Measurements from ENCODE around the gene ABHD15. TPM values are rescaled to one million over a fixed set of nuclear protein-coding genes. Genes with fewer than 3 reads are reported as not detected.

Gene ABHD15
- total RNA-seq, 1 experiment from 2014 or later: 8.2 TPM

GRCh38 chr17:29514792-29515191 is 52.0 kb downstream of the ABHD15 start:
- Histone ChIP-seq H3K9me2 (ENCODE audit: insufficient read depth) (no peaks in the 10 kb centered on the region), H3K4me3 (replicated peaks in 1 of 2; ENCODE audit: low read depth in 1 of 2, low read length in 2 of 2) (no peak overlapping the region), H2AFZ (ENCODE audit: low read depth, low read length, poor library complexity, severe bottlenecking) (no peak overlapping the region), H3K27me3 (ENCODE audit: insufficient read depth, low read length) (no peaks in the 10 kb centered on the region), H3K79me2 (ENCODE audit: insufficient read depth, low read length) (no peaks in the 10 kb centered on the region), H3K4me2 (ENCODE audit: low read length) (no peak overlapping the region), H3K9ac (ENCODE audit: low read length) (no peak overlapping the region), H3K4me1 (ENCODE audit: control insufficient read depth in 1 of 2, insufficient read depth in 2 of 2, low read length in 2 of 2) (no peaks in the 10 kb centered on the region), H3K27ac (ENCODE audit: low read depth, low read length) (no peak overlapping the region), H3K36me3 (ENCODE audit: control insufficient read depth in 1 of 2, insufficient read depth in 2 of 2, low read length in 2 of 2) (peaks cover 7 to 24% of the 10 kb centered on the region in 2 experiments; a peak in 3 of 4 replicates), H3K9me3 (ENCODE audit: control insufficient read depth in 1 of 2, insufficient read depth in 1 of 2, low read depth in 1 of 2, low read length in 2 of 2) (no peaks in the 10 kb centered on the region), H4K20me1 (ENCODE audit: insufficient read depth) (no peaks in the 10 kb centered on the region)
- no TSS peak for BruUV-seq (replicated peaks)
- CTCF ChIA-PET: interaction anchor here (0.7 to 1.9 kb wide), 2 partner anchors 22 to 85 kb away, joined by 3 to 4 read pairs; no protein-coding TSS in a partner anchor
- POLR2A ChIA-PET: no interaction called here
- intact Hi-C loops (cut with micrococcal nuclease): no loop called here
- TF ChIP-seq RAD21 (IDR thresholded peaks at IDR 0.05; ENCODE audit: low read depth) (no peak), POLR2AphosphoS5 (IDR thresholded peaks at IDR 0.05; ENCODE audit: low read depth, low read length) (no peak), EZH2phosphoT487 (IDR thresholded peaks at IDR 0.05; ENCODE audit: borderline replicate concordance) (no peak), YY1 (IDR thresholded peaks at IDR 0.05; ENCODE audit: extremely low read depth, insufficient replicate concordance, low read depth, low read length) (no peak), ELF1 (IDR thresholded peaks at IDR 0.05; ENCODE audit: borderline replicate concordance, low read depth) (no peak), SIN3A (IDR thresholded peaks at IDR 0.05; ENCODE audit: low read depth) (no peak), EGR1 (IDR thresholded peaks at IDR 0.05; ENCODE audit: low read depth) (no peak), REST (IDR thresholded peaks at IDR 0.05; ENCODE audit: low read depth) (no peak), ZNF274 (IDR thresholded peaks at IDR 0.05; ENCODE audit: low read depth, low read length) (no peak), CEBPB (IDR thresholded peaks at IDR 0.05; ENCODE audit: low read depth) (no peak), ATF3 (IDR thresholded peaks at IDR 0.05) (no peak), SRF (IDR thresholded peaks at IDR 0.05; ENCODE audit: low read depth) (no peak)
- RAD21 ChIA-PET (ENCODE audit: low non-redundant PET in 1 of 2, low total read pairs in 2 of 2, uncharacterized antibody in 2 of 2, unreplicated experiment in 2 of 2): no interaction called here
- ATAC-seq (no peak), DNase-seq (ENCODE audit: low read depth, low spot score) (no peak)

All from HCT116 (cell line).